IMR-90 (cell line): Measurements from ENCODE around the gene CBX3. TPM values are rescaled to one million over a fixed set of nuclear protein-coding genes. Genes with fewer than 3 reads are reported as not detected.

Source experiments
- ATAC-seq: fragments of 200-7000 bp; cut with Tn5 transposase; 2 replicates; pipeline ENCODE4 v1.9.1; 2020; ENCODE audit warnings: low read depth, mild to moderate bottlenecking, moderate library complexity
- BruUV-seq: library from RNA; stranded (reverse); fragments of 400-500 nt; replicated peaks from 2 replicates; lab custom pipeline; 2021; lab: Mats Ljungman, UMichigan
- CTCF ChIA-PET: fragments of 300-600 bp; formaldehyde crosslinking; extraction: SDS; loops from one replicate; lab custom pipeline; 2021; ENCODE audit warnings: antibody characterized with exemption; lab: Yijun Ruan, JAX
- POLR2A ChIA-PET: fragments of 300-600 bp; sonication (Branson Sonifier 250); formaldehyde crosslinking; loops from one replicate; lab custom pipeline; 2022; ENCODE audit warnings: antibody characterized with exemption; ENCODE audit not compliant: unreplicated experiment; lab: Charles Lee
- DNase-seq: peaks from one replicate; pipeline ENCODE4 v3.0.0; 2013
- H2AFZ ChIP-seq: replicated peaks from 2 replicates; pipeline ENCODE3; 2013; ENCODE audit warnings: low read length, mild to moderate bottlenecking; ENCODE audit not compliant: poor library complexity
- H2AK5ac ChIP-seq: 2 replicates; pipeline ENCODE4 v1.6.1; 2013; ENCODE audit warnings: low read depth, low read length, inconsistent platforms
- H2AK9ac ChIP-seq: replicated peaks from 2 replicates; pipeline ENCODE3; 2013; ENCODE audit warnings: mild to moderate bottlenecking, low read depth, low read length, moderate library complexity; ENCODE audit not compliant: poor library complexity
- H2BK120ac ChIP-seq: 2 replicates; pipeline ENCODE4 v1.6.1; 2013; ENCODE audit warnings: low read depth, low read length, inconsistent platforms
- H2BK15ac ChIP-seq: 3 replicates; pipeline ENCODE4 v1.6.1; 2013; ENCODE audit warnings: low read depth, low read length, inconsistent platforms
- H2BK20ac ChIP-seq: 2 replicates; pipeline ENCODE4 v1.6.1; 2013; ENCODE audit warnings: low read depth, mild to moderate bottlenecking, inconsistent platforms, low read length, moderate library complexity
- H2BK5ac ChIP-seq: 2 replicates; pipeline ENCODE4 v1.6.1; 2013; ENCODE audit warnings: mild to moderate bottlenecking, low read depth, low read length, inconsistent platforms; ENCODE audit not compliant: poor library complexity, severe bottlenecking
- H3K14ac ChIP-seq: replicated peaks from 2 replicates; pipeline ENCODE4 v1.6.1; 2013; ENCODE audit warnings: low read depth, low read length, inconsistent platforms
- H3K18ac ChIP-seq: 2 replicates; pipeline ENCODE4 v1.6.1; 2013; ENCODE audit warnings: low read depth, low read length, control low read depth
- H3K23ac ChIP-seq: 2 replicates; pipeline ENCODE4 v1.6.1; 2013; ENCODE audit warnings: low read depth, low read length, inconsistent platforms
- H3K27ac ChIP-seq: 2 replicates; pipeline ENCODE4 v1.5.1; 2013; ENCODE audit warnings: mild to moderate bottlenecking, control low read depth, low read length; ENCODE audit not compliant: insufficient read depth
- H3K27me3 ChIP-seq: 2 replicates; pipeline ENCODE4 v1.6.1; 2013; ENCODE audit warnings: low read length; ENCODE audit not compliant: control insufficient read depth, insufficient read depth
- H3K36me3 ChIP-seq: 2 replicates; pipeline ENCODE4 v1.6.1; 2013; ENCODE audit warnings: low read length, mixed read lengths; ENCODE audit not compliant: control insufficient read depth, insufficient read depth
- H3K4ac ChIP-seq: 2 replicates; pipeline ENCODE4 v1.6.1; 2013; ENCODE audit warnings: low read depth, low read length, inconsistent platforms
- H3K4me1 ChIP-seq: 2 replicates; pipeline ENCODE4 v1.6.1; 2013; ENCODE audit warnings: low read length, mixed read lengths; ENCODE audit not compliant: control insufficient read depth, insufficient read depth
- H3K4me2 ChIP-seq: 2 replicates; pipeline ENCODE4 v1.6.1; 2013; ENCODE audit warnings: low read depth, mild to moderate bottlenecking, control low read depth, low read length, moderate library complexity
- H3K4me3 ChIP-seq: 2 replicates; pipeline ENCODE4 v1.5.1; 2013; ENCODE audit warnings: low read depth, mild to moderate bottlenecking, control low read depth, low read length, moderate library complexity; ENCODE audit not compliant: insufficient read depth
- H3K56ac ChIP-seq: 2 replicates; pipeline ENCODE4 v1.6.1; 2013; ENCODE audit warnings: low read length, inconsistent platforms; ENCODE audit not compliant: insufficient read depth; ENCODE audit errors: extremely low read depth
- H3K79me1 ChIP-seq, 2 experiments: 2 replicates each; pipeline ENCODE4 v1.6.1; 2013; ENCODE audit warnings: low read length in 2 of 2, inconsistent platforms in 1 of 2, low read depth in 1 of 2
- H3K9ac ChIP-seq: 2 replicates; pipeline ENCODE4 v1.6.1; 2013; ENCODE audit warnings: low read depth, low read length, control low read depth
- H3K9me1 ChIP-seq: 2 replicates; pipeline ENCODE4 v1.6.1; 2013; ENCODE audit warnings: low read length, inconsistent platforms; ENCODE audit not compliant: insufficient read depth
- H3K9me3 ChIP-seq: 2 replicates; pipeline ENCODE4 v1.6.1; 2013; ENCODE audit warnings: low read length; ENCODE audit not compliant: control insufficient read depth, insufficient read depth
- H4K20me1 ChIP-seq: 2 replicates; pipeline ENCODE4 v1.6.1; 2013; ENCODE audit warnings: low read length, inconsistent platforms; ENCODE audit not compliant: insufficient read depth
- H4K5ac ChIP-seq: 2 replicates; pipeline ENCODE4 v1.6.1; 2013; ENCODE audit warnings: mild to moderate bottlenecking, low read depth, low read length, control low read depth
- H4K8ac ChIP-seq, 2 experiments: 2 replicates each; pipeline ENCODE4 v1.6.1; 2013; ENCODE audit warnings: low read depth in 2 of 2, low read length in 2 of 2, control low read depth in 1 of 2, inconsistent platforms in 1 of 2
- H4K91ac ChIP-seq: 2 replicates; pipeline ENCODE4 v1.6.1; 2013; ENCODE audit warnings: low read depth, low read length, inconsistent platforms; ENCODE audit not compliant: insufficient read depth
- BHLHE40 ChIP-seq: fragments of 150-350 bp; IDR thresholded peaks from 2 replicates; pipeline ENCODE4 v1.6.1; 2016; ENCODE audit warnings: mild to moderate bottlenecking, low read depth, low read length
- CEBPB ChIP-seq: IDR thresholded peaks from 2 replicates; pipeline ENCODE4 v1.6.1; 2012; ENCODE audit warnings: low read depth, low read length, improper control_type of control experiment
- CHD1 ChIP-seq: IDR thresholded peaks from 2 replicates; pipeline ENCODE4 v1.6.1; 2012; ENCODE audit warnings: low read depth, low read length, improper control_type of control experiment
- FOS ChIP-seq: fragments of 150-350 bp; IDR thresholded peaks from 2 replicates; pipeline ENCODE4 v1.6.1; 2016; ENCODE audit warnings: low read depth, low read length
- MAFK ChIP-seq: IDR thresholded peaks from 2 replicates; pipeline ENCODE4 v1.6.1; 2012; ENCODE audit warnings: low read depth, low read length, improper control_type of control experiment
- MAZ ChIP-seq: IDR thresholded peaks from 2 replicates; pipeline ENCODE4 v1.6.1; 2012; ENCODE audit warnings: low read depth, mild to moderate bottlenecking, low read length, improper control_type of control experiment, moderate library complexity, borderline replicate concordance
- MXI1 ChIP-seq: IDR thresholded peaks from 2 replicates; pipeline ENCODE4 v1.6.1; 2012; ENCODE audit warnings: low read depth, mild to moderate bottlenecking, low read length, moderate library complexity, borderline replicate concordance
- NFE2L2 ChIP-seq: fragments of 150-350 bp; IDR thresholded peaks from 2 replicates; pipeline ENCODE4 v1.6.1; 2016; ENCODE audit warnings: low read depth, mild to moderate bottlenecking, low read length
- POLR2A ChIP-seq: IDR thresholded peaks from 2 replicates; pipeline ENCODE4 v1.6.1; 2012; ENCODE audit warnings: mild to moderate bottlenecking, low read depth, low read length
- RAD21 ChIP-seq: IDR thresholded peaks from 2 replicates; pipeline ENCODE4 v1.6.1; 2012; ENCODE audit warnings: low read length, improper control_type of control experiment
- RCOR1 ChIP-seq: IDR thresholded peaks from 2 replicates; pipeline ENCODE4 v1.6.1; 2012; ENCODE audit warnings: mild to moderate bottlenecking, low read length, improper control_type of control experiment; ENCODE audit not compliant: insufficient replicate concordance
- RFX5 ChIP-seq: IDR thresholded peaks from 2 replicates; pipeline ENCODE4 v1.8.0; 2012; ENCODE audit warnings: low read depth, mild to moderate bottlenecking, low read length, moderate library complexity
- SMC3 ChIP-seq: fragments of 150-350 bp; IDR thresholded peaks from 2 replicates; pipeline ENCODE4 v1.6.1; 2016; ENCODE audit warnings: low read depth, mild to moderate bottlenecking, antibody characterized with exemption, low read length, moderate library complexity
- WGBS, 2 experiments: methylation state at CpG; one replicate each; pipeline versions ENCODE4 v1.1.5 to v1.1.7; 2013; ENCODE audit warnings: missing lambda C conversion rate in 2 of 2; ENCODE audit not compliant: insufficient read length in 1 of 2; ENCODE audit errors: extremely low coverage in 2 of 2; 5-methylcytosine and 5-hydroxymethylcytosine counted together
- dilution Hi-C: fragments of 300-500 bp; cut with HindIII; formaldehyde crosslinking; loops from one replicate; pipeline ENCODE4 v1.14.3; 2018; ENCODE audit warnings: low sequenced_read_pairs; ENCODE audit not compliant: unreplicated experiment
- in situ Hi-C: fragments of 300-500 bp; cut with MboI; formaldehyde crosslinking; loops from 3 replicates; pipeline ENCODE4 v1.14.3; 2019; ENCODE audit warnings: low sequenced_read_pairs, inconsistent platforms, mixed read lengths
- intact Hi-C: fragments of 100-400 bp; cut with micrococcal nuclease; formaldehyde crosslinking; loops from 2 replicates; pipeline ENCODE4 v1.10.0; 2022
- polyA plus RNA-seq, 3 experiments: library from polyadenylated mRNA; depleted of rRNA; stranded (reverse); fragments of >200 nt; gene quantifications; 2 replicates each; pipeline ENCODE4 v1.2.3, GENCODE V29; 2012; ENCODE audit warnings: low replicate concordance in 1 of 3
- total RNA-seq: library from RNA; depleted of rRNA; stranded (reverse); fragments of >200 nt; gene quantifications from 2 replicates; pipeline ENCODE4 v1.2.3, GENCODE V29; 2012
- TF ChIP-seq, protein P1 (sequence below): fragments of 150-350 bp; IDR thresholded peaks from 2 replicates; pipeline ENCODE4 v1.6.1; 2016; ENCODE audit warnings: low read depth, mild to moderate bottlenecking, low read length, moderate library complexity, borderline replicate concordance
- TF ChIP-seq, protein P2 (sequence below): fragments of 150-350 bp; IDR thresholded peaks from 2 replicates; pipeline ENCODE4 v1.6.1; 2017; ENCODE audit warnings: mild to moderate bottlenecking, antibody characterized with exemption, low read length, low read depth
- TF ChIP-seq, protein P3 (sequence below): conservative IDR thresholded peaks from 2 replicates; pipeline ENCODE4 v1.5.1; 2012; ENCODE audit warnings: mild to moderate bottlenecking, low read depth, low read length, improper control_type of control experiment

CBX3 gene
- total and polyA plus RNA-seq, 2 of the 4 experiments (the other 2 are of a cell fraction) = 38.2 to 76.5 TPM

DNA sequence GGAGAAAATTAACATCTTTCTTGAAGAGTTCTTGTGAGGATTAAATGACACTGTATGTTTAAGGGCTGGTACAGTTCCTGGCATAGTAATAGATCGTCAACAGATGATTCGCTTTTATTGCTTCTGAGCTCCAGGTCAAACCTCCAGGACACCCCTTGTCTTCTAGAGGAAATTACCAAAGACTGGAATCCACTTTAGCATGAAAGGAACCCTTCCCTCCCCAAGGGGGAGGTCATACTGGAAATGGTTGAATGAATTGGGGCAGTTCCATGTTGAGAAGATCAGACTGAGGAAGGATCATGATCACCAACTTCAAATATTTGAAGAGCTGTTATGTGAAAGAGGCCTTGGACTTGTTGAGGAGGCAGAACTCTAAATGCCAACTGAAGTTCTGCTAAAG lies 40.6 kb upstream of the CBX3 start:
- no peaks in the 10 kb centered on the region for H3K9me3 ChIP-seq
- H4K91ac ChIP-seq = no peak overlapping the region
- no CpG with 5 or more reads among the region's 2 CpGs for WGBS, 2 experiments
- H2BK15ac ChIP-seq = no peak overlapping the region
- POLR2A ChIA-PET = interaction anchor here (0.6 to 0.7 kb wide), 2 partner anchors 28 to 1607 kb away, joined by 3 to 4 read pairs; no protein-coding TSS in a partner anchor
- H3K9ac ChIP-seq = no peak overlapping the region
- dilution Hi-C loops (no loop called here), in situ Hi-C loops (no loop called here), intact Hi-C loops (no loop called here)
- H3K79me1 ChIP-seq = peaks cover 13 to 44% of the 10 kb centered on the region in 2 experiments
- no peak for TF ChIP-seq FOS
- no peak for TF ChIP-seq RAD21
- no peak for TF ChIP-seq SMC3
- TF ChIP-seq RCOR1 = no peak
- TF ChIP-seq, protein P1, sequence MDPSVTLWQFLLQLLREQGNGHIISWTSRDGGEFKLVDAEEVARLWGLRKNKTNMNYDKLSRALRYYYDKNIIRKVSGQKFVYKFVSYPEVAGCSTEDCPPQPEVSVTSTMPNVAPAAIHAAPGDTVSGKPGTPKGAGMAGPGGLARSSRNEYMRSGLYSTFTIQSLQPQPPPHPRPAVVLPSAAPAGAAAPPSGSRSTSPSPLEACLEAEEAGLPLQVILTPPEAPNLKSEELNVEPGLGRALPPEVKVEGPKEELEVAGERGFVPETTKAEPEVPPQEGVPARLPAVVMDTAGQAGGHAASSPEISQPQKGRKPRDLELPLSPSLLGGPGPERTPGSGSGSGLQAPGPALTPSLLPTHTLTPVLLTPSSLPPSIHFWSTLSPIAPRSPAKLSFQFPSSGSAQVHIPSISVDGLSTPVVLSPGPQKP = no peak
- TF ChIP-seq, protein P2, sequence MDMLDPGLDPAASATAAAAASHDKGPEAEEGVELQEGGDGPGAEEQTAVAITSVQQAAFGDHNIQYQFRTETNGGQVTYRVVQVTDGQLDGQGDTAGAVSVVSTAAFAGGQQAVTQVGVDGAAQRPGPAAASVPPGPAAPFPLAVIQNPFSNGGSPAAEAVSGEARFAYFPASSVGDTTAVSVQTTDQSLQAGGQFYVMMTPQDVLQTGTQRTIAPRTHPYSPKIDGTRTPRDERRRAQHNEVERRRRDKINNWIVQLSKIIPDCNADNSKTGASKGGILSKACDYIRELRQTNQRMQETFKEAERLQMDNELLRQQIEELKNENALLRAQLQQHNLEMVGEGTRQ = no peak
- TF ChIP-seq RFX5 = no peak
- no peak for TF ChIP-seq NFE2L2
- no peak for TF ChIP-seq MAFK
- no peak for TF ChIP-seq BHLHE40
- no peak for TF ChIP-seq POLR2A
- TF ChIP-seq MAZ = no peak
- TF ChIP-seq CHD1 = no peak
- TF ChIP-seq, protein P3, sequence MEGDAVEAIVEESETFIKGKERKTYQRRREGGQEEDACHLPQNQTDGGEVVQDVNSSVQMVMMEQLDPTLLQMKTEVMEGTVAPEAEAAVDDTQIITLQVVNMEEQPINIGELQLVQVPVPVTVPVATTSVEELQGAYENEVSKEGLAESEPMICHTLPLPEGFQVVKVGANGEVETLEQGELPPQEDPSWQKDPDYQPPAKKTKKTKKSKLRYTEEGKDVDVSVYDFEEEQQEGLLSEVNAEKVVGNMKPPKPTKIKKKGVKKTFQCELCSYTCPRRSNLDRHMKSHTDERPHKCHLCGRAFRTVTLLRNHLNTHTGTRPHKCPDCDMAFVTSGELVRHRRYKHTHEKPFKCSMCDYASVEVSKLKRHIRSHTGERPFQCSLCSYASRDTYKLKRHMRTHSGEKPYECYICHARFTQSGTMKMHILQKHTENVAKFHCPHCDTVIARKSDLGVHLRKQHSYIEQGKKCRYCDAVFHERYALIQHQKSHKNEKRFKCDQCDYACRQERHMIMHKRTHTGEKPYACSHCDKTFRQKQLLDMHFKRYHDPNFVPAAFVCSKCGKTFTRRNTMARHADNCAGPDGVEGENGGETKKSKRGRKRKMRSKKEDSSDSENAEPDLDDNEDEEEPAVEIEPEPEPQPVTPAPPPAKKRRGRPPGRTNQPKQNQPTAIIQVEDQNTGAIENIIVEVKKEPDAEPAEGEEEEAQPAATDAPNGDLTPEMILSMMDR = no peak
- no peak for TF ChIP-seq CEBPB
- no peak for TF ChIP-seq MXI1
- H2AK5ac ChIP-seq = no peak overlapping the region
- H2AFZ ChIP-seq = no peak overlapping the region
- no peak overlapping the region for H3K4me3 ChIP-seq
- no TSS peak for BruUV-seq
- no peak overlapping the region for H2BK5ac ChIP-seq
- H4K20me1 ChIP-seq = no peaks in the 10 kb centered on the region
- no peak for DNase-seq
- H3K36me3 ChIP-seq = no peaks in the 10 kb centered on the region
- CTCF ChIA-PET = interaction anchor here (0.6 to 0.9 kb wide), 3 partner anchors 14 to 70 kb away, joined by 3 to 5 read pairs (median 3); no protein-coding TSS in a partner anchor
- H3K27me3 ChIP-seq = no peaks in the 10 kb centered on the region
- H3K56ac ChIP-seq = no peak overlapping the region
- H4K8ac ChIP-seq = no peak overlapping the region
- H2BK120ac ChIP-seq = no peak overlapping the region
- no peak overlapping the region for H3K4me2 ChIP-seq
- H3K14ac ChIP-seq = no peak overlapping the region; the same call in 1 of the 2 replicates
- H4K5ac ChIP-seq = no peak overlapping the region
- no peak overlapping the region for H3K23ac ChIP-seq
- H3K18ac ChIP-seq = no peak overlapping the region
- no peak overlapping the region; the same call in 1 of the 2 replicates for H2BK20ac ChIP-seq
- no peak overlapping the region for H3K27ac ChIP-seq
- H3K4ac ChIP-seq = no peak overlapping the region
- H3K4me1 ChIP-seq = peaks cover 12% of the 10 kb centered on the region
- peaks cover 17% of the 10 kb centered on the region for H3K9me1 ChIP-seq
- H2AK9ac ChIP-seq = no peak overlapping the region
- no peak for ATAC-seq
